ENCODE results near the gene LIME1.
"Not testable (repeated sequence)": the region's sequence is repeated elsewhere in the genome, so short reads cannot be mapped to it uniquely, and the experiment has no call there.

The LIME1 gene

GRCh38 chr20:63775096-63775978 lies 38.9 kb downstream of the LIME1 start:
- DNase-seq, result no peak

GRCh38 chr20:63776875-63777274 lies 40.4 kb downstream of the LIME1 start:
- DNase-seq, result not testable (repeated sequence)

GRCh38 chr20:63777614-63778013 lies 41.1 kb downstream of the LIME1 start:
- no peak for DNase-seq

GRCh38 chr20:63778034-63778752 lies 41.7 kb downstream of the LIME1 start:
- no peak for DNase-seq

- no peak for DNase-seq
Measured at GRCh38 chr20:63778857-63779256, 42.4 kb downstream of the LIME1 start.

GRCh38 chr20:63781181-63781580 lies 44.7 kb downstream of the LIME1 start:
- DNase-seq, result no peak

- no peak for DNase-seq
Measured at GRCh38 chr20:63782051-63782471, 45.6 kb downstream of the LIME1 start.

- no peak for DNase-seq
Measured at GRCh38 chr20:63782521-63782971, 46.1 kb downstream of the LIME1 start.

GRCh38 chr20:63783970-63784369 lies 47.5 kb downstream of the LIME1 start:
- DNase-seq, result no peak

- no peak for DNase-seq
Measured at GRCh38 chr20:63785691-63786131, 49.2 kb downstream of the LIME1 start.

GRCh38 chr20:63787302-63787701 lies 50.8 kb downstream of the LIME1 start:
- DNase-seq, result no peak

- no peak for DNase-seq
Measured at GRCh38 chr20:63787749-63788148, 51.3 kb downstream of the LIME1 start.

Data from DMS153 (cell line).